Retinal pigment epithelial cell (primary cell): Measurements from ENCODE around the gene PDE4B.

Experiments used
- DNase-seq: peaks from one replicate; pipeline ENCODE4 v3.0.0-alpha.2; 2010; ENCODE audit warnings: low read depth
- H3K4me3 ChIP-seq: 2 replicates; pipeline ENCODE4 v1.5.1; 2011; ENCODE audit warnings: mild to moderate bottlenecking, low read length, control low read depth, moderate library complexity
- TF ChIP-seq, protein P1 (sequence below): conservative IDR thresholded peaks from 2 replicates; pipeline ENCODE4 v1.5.1; 2011; ENCODE audit warnings: low read depth, low read length, control low read depth, inconsistent platforms

Gene PDE4B

DNA sequence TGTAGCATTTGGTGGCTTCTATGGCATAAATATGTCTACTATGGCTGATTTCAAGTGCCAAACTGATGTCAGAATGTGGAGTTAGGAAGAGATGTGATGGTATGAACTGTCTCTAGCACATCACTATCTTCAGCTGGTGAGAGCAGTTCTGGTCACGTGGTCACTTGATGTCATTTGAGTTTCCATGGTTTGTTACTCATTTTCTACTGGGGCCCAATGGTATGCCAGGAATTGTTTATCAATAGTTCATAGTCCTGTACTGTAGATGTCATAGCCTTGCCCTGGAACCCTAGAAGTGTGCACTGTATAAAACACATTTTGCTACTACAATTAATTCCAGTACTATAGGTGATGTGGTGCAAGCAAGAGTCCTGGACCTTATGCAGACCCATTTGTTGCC, 153.7 kb downstream of the PDE4B start:
- DNase-seq = no peak
- TF ChIP-seq, protein P1, sequence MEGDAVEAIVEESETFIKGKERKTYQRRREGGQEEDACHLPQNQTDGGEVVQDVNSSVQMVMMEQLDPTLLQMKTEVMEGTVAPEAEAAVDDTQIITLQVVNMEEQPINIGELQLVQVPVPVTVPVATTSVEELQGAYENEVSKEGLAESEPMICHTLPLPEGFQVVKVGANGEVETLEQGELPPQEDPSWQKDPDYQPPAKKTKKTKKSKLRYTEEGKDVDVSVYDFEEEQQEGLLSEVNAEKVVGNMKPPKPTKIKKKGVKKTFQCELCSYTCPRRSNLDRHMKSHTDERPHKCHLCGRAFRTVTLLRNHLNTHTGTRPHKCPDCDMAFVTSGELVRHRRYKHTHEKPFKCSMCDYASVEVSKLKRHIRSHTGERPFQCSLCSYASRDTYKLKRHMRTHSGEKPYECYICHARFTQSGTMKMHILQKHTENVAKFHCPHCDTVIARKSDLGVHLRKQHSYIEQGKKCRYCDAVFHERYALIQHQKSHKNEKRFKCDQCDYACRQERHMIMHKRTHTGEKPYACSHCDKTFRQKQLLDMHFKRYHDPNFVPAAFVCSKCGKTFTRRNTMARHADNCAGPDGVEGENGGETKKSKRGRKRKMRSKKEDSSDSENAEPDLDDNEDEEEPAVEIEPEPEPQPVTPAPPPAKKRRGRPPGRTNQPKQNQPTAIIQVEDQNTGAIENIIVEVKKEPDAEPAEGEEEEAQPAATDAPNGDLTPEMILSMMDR = no peak
- no peak overlapping the region for H3K4me3 ChIP-seq

DNA sequence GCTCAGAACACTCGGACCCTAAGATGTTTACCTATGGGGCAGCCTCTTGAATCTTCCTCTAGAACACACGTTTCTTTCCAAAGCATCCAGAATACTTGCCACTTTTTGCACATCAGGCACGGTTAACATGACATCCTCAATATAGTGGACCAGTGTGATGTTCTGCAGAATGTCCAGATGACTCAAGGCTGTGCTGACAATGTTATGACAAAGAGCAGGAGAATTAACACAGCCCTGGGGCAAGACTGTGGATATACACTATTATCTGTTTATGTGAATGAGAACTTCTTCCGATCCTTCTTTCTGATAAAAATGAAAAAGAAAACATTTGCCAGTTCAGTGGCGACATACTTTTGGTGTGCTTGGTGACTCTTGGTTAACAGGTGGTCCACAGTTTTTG, 154.3 kb downstream of the PDE4B start:
- no peak for DNase-seq
- TF ChIP-seq, protein P1 = no peak
- H3K4me3 ChIP-seq = no peak overlapping the region

DNA sequence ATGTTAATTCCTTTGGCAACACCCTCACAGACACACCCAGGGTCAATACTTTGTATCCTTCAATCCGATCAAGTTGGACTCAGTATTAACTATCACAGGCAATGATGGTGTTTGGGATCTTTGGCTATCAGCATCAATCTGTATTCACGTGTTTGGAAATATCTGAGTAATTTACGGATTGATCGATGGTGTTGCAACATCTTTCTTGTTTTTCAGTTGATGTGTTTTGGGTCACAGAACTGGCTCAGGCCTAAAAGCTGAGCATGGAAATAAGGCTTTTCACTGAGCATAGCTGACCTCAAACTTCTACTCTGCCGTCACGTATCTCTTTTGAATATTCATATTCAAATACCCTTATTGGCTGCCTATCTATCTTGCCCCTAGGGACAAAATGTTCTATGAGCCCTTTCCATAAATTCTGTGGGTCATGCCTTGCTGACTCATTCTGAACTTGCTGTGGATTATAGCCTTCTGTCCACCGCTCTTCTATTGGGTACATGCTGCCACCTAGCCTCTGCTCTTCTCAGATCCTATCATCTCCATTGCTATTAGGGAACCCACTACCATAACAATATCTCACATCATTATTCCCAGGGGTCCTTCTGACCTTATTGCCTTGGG, 156.0 kb downstream of the PDE4B start:
- no peak for DNase-seq
- TF ChIP-seq, protein P1 = peak; percentile 26
- no peak overlapping the region for H3K4me3 ChIP-seq

DNA sequence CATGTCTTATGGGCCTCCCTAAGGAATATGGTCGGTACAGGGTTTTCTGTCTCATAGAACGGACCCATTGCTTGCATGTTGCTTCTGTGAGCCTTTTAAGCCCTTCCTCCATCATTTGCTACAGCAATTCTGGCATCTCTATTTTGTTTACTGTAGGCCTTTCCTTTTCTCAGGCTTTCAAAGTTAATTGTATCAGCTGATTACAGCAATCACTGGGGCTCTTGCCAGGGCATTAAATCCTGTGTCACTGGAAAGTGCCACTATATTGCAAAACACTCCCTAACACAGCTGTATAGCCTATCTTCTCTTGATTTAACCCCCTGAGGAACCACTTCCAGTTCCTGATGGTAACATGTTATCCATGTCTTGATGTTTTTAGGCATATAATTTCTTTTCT, 156.5 kb downstream of the PDE4B start:
- DNase-seq = no peak
- TF ChIP-seq, protein P1 = no peak
- H3K4me3 ChIP-seq = no peak overlapping the region

DNA sequence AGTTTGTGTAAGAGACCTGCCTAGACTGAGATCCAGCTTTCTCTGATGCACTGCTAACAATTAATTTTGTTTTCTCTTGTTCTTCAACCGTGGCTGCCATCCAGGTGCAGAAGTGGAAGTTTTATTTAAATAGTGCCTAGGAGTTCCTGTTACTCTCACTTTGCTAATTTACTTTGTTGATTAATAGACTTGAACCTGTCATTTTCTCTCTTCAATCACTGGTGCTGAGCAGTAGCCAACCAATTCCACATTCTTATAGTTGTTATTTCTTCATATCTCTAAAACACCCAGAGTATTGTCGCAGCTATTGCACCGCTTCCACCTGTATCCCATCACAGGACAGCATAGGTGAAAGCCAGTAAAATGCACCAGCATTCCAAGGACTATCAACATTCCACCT, 157.2 kb downstream of the PDE4B start:
- H3K4me3 ChIP-seq = no peak overlapping the region
- no peak for DNase-seq
- TF ChIP-seq, protein P1 = no peak

DNA sequence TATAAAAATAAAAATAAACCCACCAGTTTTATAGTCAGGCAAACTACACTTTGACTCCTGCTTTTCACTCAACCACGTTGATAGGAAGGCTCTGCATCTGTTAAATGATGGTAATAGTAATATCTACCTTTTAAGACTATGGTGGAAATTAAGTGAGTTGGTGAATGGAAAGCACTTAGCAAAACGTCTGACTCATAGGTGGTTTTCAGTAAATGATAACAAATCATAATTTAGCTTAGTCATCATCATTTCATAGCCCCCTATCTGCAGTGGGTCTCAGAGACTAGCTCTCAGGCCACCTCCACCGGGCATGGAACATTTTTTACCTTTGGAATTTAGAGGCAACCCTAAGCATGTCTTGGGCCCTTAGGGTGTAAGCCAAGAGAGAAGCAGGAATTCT, 160.0 kb downstream of the PDE4B start:
- DNase-seq = no peak
- TF ChIP-seq, protein P1 = no peak
- no peak overlapping the region for H3K4me3 ChIP-seq

DNA sequence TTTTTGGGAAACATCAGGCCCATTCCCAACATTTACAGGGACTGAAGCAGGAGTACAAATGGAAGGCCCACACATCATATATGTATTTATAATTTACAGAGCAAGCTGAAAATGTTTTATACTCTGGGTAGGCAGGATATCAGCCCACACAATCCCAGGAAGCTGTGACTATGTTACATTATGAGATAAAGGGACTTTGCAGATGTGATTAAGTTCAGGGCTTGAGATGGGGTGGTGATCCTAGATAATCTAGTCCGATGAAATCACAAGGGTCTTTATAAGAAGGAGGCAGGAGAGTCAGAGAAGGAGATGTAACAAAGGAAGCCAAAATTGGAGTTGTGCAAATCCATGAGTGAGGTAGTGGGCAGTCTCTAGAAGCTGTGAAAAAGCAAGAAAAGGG, 160.5 kb downstream of the PDE4B start:
- no peak overlapping the region for H3K4me3 ChIP-seq
- DNase-seq = no peak
- TF ChIP-seq, protein P1 = no peak
